Smooth muscle cell (in vitro differentiated cells): ENCODE measurements around the gene PERM1. TPM values are rescaled to one million over a fixed set of nuclear protein-coding genes. Genes with fewer than 3 reads are reported as not detected.
"Not testable (repeated sequence)": the region's sequence is repeated elsewhere in the genome, so short reads cannot be mapped to it uniquely, and the experiment has no call there.

Experiments
- DNase-seq: peaks from one replicate; lab custom pipeline; 2025; ENCODE audit not compliant: unreplicated experiment; lab: John Stamatoyannopoulos, UW
- H2AFZ ChIP-seq: fragments of 200-600 bp; sonication (generic); 2 replicates; pipeline ENCODE4 v1.6.0; 2016; ENCODE audit warnings: antibody characterized with exemption, low read depth, mild to moderate bottlenecking
- H3F3A ChIP-seq: fragments of 200-600 bp; sonication (generic); 2 replicates; pipeline ENCODE4 v1.6.0; 2017; ENCODE audit warnings: antibody characterized with exemption, low read depth
- H3K27ac ChIP-seq: fragments of 200-600 bp; sonication (generic); 2 replicates; pipeline ENCODE4 v1.5.1; 2016; ENCODE audit warnings: low read depth, mild to moderate bottlenecking
- H3K27me3 ChIP-seq: fragments of 200-600 bp; sonication (generic); 2 replicates; pipeline ENCODE4 v1.6.1; 2016; ENCODE audit warnings: low read depth, mild to moderate bottlenecking
- H3K36me3 ChIP-seq: fragments of 200-600 bp; sonication (generic); 2 replicates; pipeline ENCODE4 v1.5.1; 2016; ENCODE audit warnings: low read depth
- H3K4me1 ChIP-seq: fragments of 200-600 bp; sonication (generic); 2 replicates; pipeline ENCODE4 v1.5.1; 2016; ENCODE audit warnings: low read depth
- H3K4me2 ChIP-seq: fragments of 200-600 bp; sonication (generic); 2 replicates; pipeline ENCODE4 v1.6.0; 2016; ENCODE audit warnings: mild to moderate bottlenecking
- H3K4me3 ChIP-seq: fragments of 200-600 bp; sonication (generic); 2 replicates; pipeline ENCODE4 v1.5.1; 2016; ENCODE audit warnings: mild to moderate bottlenecking
- H3K79me2 ChIP-seq: fragments of 200-600 bp; sonication (generic); 2 replicates; pipeline ENCODE4 v1.6.0; 2016; ENCODE audit warnings: low read depth, mild to moderate bottlenecking
- H3K9ac ChIP-seq: fragments of 200-600 bp; sonication (generic); 2 replicates; pipeline ENCODE4 v1.6.0; 2016; ENCODE audit warnings: low read depth
- H3K9me3 ChIP-seq: fragments of 200-600 bp; sonication (generic); replicated peaks from 2 replicates; pipeline ENCODE4 v1.5.1; 2016; ENCODE audit warnings: low read depth
- H4K20me1 ChIP-seq: fragments of 200-600 bp; sonication (generic); 2 replicates; pipeline ENCODE4 v1.6.0; 2016; ENCODE audit warnings: low read depth
- CTCF ChIP-seq: fragments of 200-600 bp; sonication (generic); IDR thresholded peaks from 2 replicates; pipeline ENCODE4 v1.5.1; 2017; ENCODE audit warnings: borderline replicate concordance, mild to moderate bottlenecking, antibody characterized with exemption; ENCODE audit not compliant: insufficient read depth, poor library complexity, severe bottlenecking
- WGBS: methylation state at CpG from one replicate; pipeline ENCODE4 v1.1.7; 2016; ENCODE audit warnings: low lambda C conversion rate; 5-methylcytosine and 5-hydroxymethylcytosine counted together
- polyA plus RNA-seq: library from polyadenylated mRNA; unstranded; fragments of >200 nt; fragmentation: Nextera tagmentation; extraction: Ambion mirVana; gene quantifications from 2 replicates; pipeline ENCODE4 v1.2.1, GENCODE V29; 2016
- total RNA-seq: library from RNA; depleted of rRNA; stranded (reverse); fragments of >200 nt; gene quantifications from 2 replicates; pipeline ENCODE4 v1.2.3, GENCODE V29; 2014

Gene PERM1
- total and polyA plus RNA-seq, 2 experiments from 2014 or later, result 2.6 TPM; not detected in 1

GRCh38 chr1:1020000-1020404 lies 38.1 kb upstream of the PERM1 start, which contains the start of gene AGRN:
TSS of gene AGRN (plus strand) at chr1:1020120. CDS start at chr1:1020173, 53 bp downstream.
- H4K20me1 ChIP-seq, result peaks cover 22% of the 10 kb centered on the region
- no peaks in the 10 kb centered on the region for H3F3A ChIP-seq
- WGBS, result 0% methylated on average over 27 of the region's 58 CpGs
- H3K4me3 ChIP-seq, result peak within 1 kb of the TSS; percentile 67
- no peak within 1 kb of the TSS for H2AFZ ChIP-seq
- H3K79me2 ChIP-seq, result no peaks in the 10 kb centered on the region
- H3K27ac ChIP-seq, result peak within 1 kb of the TSS; percentile 50
- H3K4me1 ChIP-seq, result peaks cover 19% of the 10 kb centered on the region
- DNase-seq, result no peak
- H3K36me3 ChIP-seq, result no peaks in the 10 kb centered on the region
- H3K9ac ChIP-seq, result peak within 1 kb of the TSS; percentile 43
- H3K4me2 ChIP-seq, result peak within 1 kb of the TSS; percentile 98
- H3K27me3 ChIP-seq, result no peaks in the 10 kb centered on the region
- TF ChIP-seq CTCF, result no peak
- H3K9me3 ChIP-seq, result no peaks in the 10 kb centered on the region

GRCh38 chr1:1019122-1019999 lies 37.5 kb upstream of the PERM1 start:
- Histone ChIP-seq H3K9ac (peak overlapping the region; percentile 43), H3K27me3 (no peaks in the 10 kb centered on the region), H3K9me3 (no peaks in the 10 kb centered on the region), H3K79me2 (no peaks in the 10 kb centered on the region), H3F3A (no peaks in the 10 kb centered on the region), H3K36me3 (no peaks in the 10 kb centered on the region), H3K27ac (peak overlapping the region; percentile 38), H3K4me2 (peak overlapping the region; percentile 98), H2AFZ (no peak overlapping the region), H4K20me1 (peaks cover 16% of the 10 kb centered on the region), H3K4me3 (peak overlapping the region; percentile 67), H3K4me1 (peaks cover 19% of the 10 kb centered on the region)
- peak; percentile 74 for DNase-seq
- TF ChIP-seq CTCF, result peak; percentile 44
- WGBS, result 26% methylated on average over 12 of the region's 91 CpGs

GRCh38 chr1:1018321-1018685 lies 36.4 kb upstream of the PERM1 start:
- H2AFZ ChIP-seq, H3K27me3 ChIP-seq, H3K9ac ChIP-seq, H3K79me2 ChIP-seq, H3K4me2 ChIP-seq, DNase-seq, H4K20me1 ChIP-seq, H3K27ac ChIP-seq, H3K9me3 ChIP-seq, H3K4me3 ChIP-seq, H3K36me3 ChIP-seq, H3F3A ChIP-seq: not testable (repeated sequence)
- H3K4me1 ChIP-seq, result peaks cover 26% of the 10 kb centered on the region
- WGBS, result 98% methylated on average over 18 of the region's 26 CpGs

- 68% methylated on average over 17 of the region's 17 CpGs for WGBS
- not testable (repeated sequence) for H3K27me3 ChIP-seq, H3K27ac ChIP-seq, H2AFZ ChIP-seq, H4K20me1 ChIP-seq, H3K36me3 ChIP-seq, H3K9me3 ChIP-seq, DNase-seq, H3K4me2 ChIP-seq, H3F3A ChIP-seq, H3K79me2 ChIP-seq, H3K4me3 ChIP-seq, H3K9ac ChIP-seq
- peaks cover 26% of the 10 kb centered on the region for H3K4me1 ChIP-seq
Observed at GRCh38 chr1:1017397-1018320, 35.8 kb upstream of the PERM1 start.
